ENCODE results near the gene C11orf71. TPM values are rescaled to one million over a fixed set of nuclear protein-coding genes. Genes with fewer than 3 reads are reported as not detected.

C11orf71 gene
- total and polyA plus RNA-seq, 12 donors = 3.7 to 14.4 (median 10.7) TPM

DNA sequence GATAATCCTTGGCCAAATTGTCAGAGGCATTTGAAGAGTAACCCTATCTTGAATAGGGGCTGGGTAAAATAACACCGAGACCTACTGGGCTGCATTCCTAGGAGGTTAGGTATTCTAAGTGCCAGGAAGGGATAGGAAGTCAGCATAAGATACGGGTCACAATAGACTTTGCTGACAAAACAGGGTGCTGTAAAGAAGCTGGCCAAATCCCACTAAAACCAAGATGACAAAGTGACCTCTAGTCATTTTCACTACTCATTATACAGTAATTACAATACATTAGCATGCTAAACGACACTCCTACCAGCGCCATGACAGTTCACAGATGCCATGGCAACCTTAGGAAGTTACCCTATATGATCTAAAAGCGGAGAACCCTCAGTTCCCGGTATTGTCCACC lies 38.0 kb upstream of the C11orf71 start:
- WGBS, 2 donors = 68% methylated on average over 6 of the region's 6 CpGs
- Histone ChIP-seq H3K9me3 (no peaks in the 10 kb centered on the region), H3K27me3 (no peaks in the 10 kb centered on the region), H3K4me1 (peaks cover 4 to 42% (median 32%) of the 10 kb centered on the region in 9 donors), H3K4me3 (no peak overlapping the region), H3K36me3 (peaks cover 0 to 11% (median 0%) of the 10 kb centered on the region in 9 donors), H3K27ac (no peak overlapping the region)
- TF ChIP-seq, protein P1, sequence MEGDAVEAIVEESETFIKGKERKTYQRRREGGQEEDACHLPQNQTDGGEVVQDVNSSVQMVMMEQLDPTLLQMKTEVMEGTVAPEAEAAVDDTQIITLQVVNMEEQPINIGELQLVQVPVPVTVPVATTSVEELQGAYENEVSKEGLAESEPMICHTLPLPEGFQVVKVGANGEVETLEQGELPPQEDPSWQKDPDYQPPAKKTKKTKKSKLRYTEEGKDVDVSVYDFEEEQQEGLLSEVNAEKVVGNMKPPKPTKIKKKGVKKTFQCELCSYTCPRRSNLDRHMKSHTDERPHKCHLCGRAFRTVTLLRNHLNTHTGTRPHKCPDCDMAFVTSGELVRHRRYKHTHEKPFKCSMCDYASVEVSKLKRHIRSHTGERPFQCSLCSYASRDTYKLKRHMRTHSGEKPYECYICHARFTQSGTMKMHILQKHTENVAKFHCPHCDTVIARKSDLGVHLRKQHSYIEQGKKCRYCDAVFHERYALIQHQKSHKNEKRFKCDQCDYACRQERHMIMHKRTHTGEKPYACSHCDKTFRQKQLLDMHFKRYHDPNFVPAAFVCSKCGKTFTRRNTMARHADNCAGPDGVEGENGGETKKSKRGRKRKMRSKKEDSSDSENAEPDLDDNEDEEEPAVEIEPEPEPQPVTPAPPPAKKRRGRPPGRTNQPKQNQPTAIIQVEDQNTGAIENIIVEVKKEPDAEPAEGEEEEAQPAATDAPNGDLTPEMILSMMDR (IDR thresholded peaks at IDR 0.05) = no peak
- intact Hi-C loops (cut with DNase I) = loop anchor here in 5 of 10 donors (5.0 to 10.0 kb wide), 4 partner anchors 36 to 154 kb away; partner anchors contain the start of genes C11orf71 (in 4 of the 5) and RBM7 (in 4 of the 5)
- no peak for DNase-seq
- ATAC-seq = no peak

DNA sequence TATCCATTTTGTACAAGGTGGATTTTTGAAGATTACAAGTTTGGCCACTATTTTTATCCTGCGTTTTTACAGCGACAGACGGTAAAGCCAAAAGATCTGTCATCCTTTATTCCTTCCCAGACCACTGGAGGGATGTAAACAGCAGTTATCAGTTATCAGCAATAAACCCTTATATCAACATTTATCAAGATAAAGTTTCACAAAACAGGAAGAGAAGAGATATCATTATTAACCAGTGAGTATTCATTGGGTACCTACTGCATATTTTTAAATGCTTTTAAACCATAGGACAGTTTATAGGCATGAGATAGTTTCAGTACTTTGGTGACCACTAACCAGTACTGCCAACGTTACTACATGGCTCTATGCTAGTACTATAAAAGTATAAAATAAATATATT lies 33.1 kb upstream of the C11orf71 start:
- DNase-seq (no peak), ATAC-seq (no peak)
- Histone ChIP-seq H3K36me3 (no peaks in the 10 kb centered on the region), H3K9me3 (no peaks in the 10 kb centered on the region), H3K27ac (no peak overlapping the region), H3K4me3 (no peak overlapping the region), H3K4me1 (peaks cover 0 to 1% (median 0%) of the 10 kb centered on the region in 9 donors), H3K27me3 (no peaks in the 10 kb centered on the region)
- TF ChIP-seq, protein P1 (IDR thresholded peaks at IDR 0.05) = no peak
- WGBS, 2 donors = 60 to 79% methylated on average over 4 of the region's 4 CpGs
- intact Hi-C loops (cut with DNase I) = loop anchor here in 2 of 10 donors (10.0 kb wide), 2 partner anchors 89 to 149 kb away; no protein-coding TSS in a partner anchor

DNA sequence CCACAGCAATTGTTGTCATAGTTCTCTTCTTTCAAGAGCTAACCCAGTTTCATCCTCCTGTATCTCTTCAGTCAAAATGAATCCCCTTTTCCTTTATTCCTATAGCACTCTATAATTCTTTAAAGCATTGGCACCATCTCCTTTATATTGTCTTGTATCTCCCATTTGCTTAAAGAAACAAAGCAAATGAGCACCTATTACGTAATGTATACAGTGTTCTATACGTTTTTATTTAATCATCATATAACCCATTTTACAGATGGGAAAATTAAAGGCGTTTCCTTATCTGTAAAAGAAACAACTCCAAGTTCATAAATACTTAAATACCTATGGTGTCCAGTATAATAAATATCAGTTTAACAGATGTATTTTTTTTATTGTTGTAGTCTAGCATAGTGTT lies 32.6 kb upstream of the C11orf71 start:
- no peak for DNase-seq
- Histone ChIP-seq H3K9me3 (no peaks in the 10 kb centered on the region), H3K27ac (no peak overlapping the region), H3K4me1 (no peaks in the 10 kb centered on the region), H3K36me3 (no peaks in the 10 kb centered on the region), H3K4me3 (no peak overlapping the region), H3K27me3 (no peaks in the 10 kb centered on the region)
- intact Hi-C loops (cut with DNase I) = loop anchor here in 2 of 10 donors (10.0 kb wide), 2 partner anchors 88 to 148 kb away; no protein-coding TSS in a partner anchor
- TF ChIP-seq, protein P1 (IDR thresholded peaks at IDR 0.05) = no peak
- no peak for ATAC-seq
- WGBS, 2 donors = 92 to 95% methylated on average over 3 of the region's 3 CpGs

DNA sequence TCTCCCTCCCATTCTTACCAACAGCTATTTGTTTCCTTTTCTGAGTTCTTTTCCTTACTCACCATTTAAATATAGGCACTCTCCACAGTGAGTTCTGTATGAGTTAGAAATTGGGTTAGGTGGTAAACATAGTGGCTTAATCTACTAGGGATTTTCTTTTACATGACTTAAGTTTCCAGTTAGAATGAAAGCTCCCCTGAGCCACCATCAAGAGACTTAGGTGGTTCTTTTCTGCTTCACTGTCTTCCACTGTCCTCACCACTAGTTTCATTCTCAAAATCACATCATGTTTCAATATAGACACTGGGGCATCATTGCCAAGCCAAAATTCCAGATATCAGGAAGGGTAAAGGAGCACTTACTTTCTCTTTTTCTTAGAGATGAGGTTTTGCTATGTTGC lies 30.0 kb upstream of the C11orf71 start:
- Histone ChIP-seq H3K36me3 (peaks cover 0 to 6% (median 0%) of the 10 kb centered on the region in 9 donors), H3K4me1 (no peaks in the 10 kb centered on the region), H3K27me3 (no peaks in the 10 kb centered on the region), H3K9me3 (no peaks in the 10 kb centered on the region), H3K4me3 (no peak overlapping the region), H3K27ac (no peak overlapping the region)
- no peak for ATAC-seq
- DNase-seq = no peak
- intact Hi-C loops (cut with DNase I) = loop anchor here in 2 of 10 donors (10.0 kb wide), 2 partner anchors 85 to 145 kb away; no protein-coding TSS in a partner anchor
- TF ChIP-seq, protein P1 (IDR thresholded peaks at IDR 0.05) = no peak

All from heart right ventricle (tissue), 16 donors.